Right forelimb (tissue), 1 donor: ENCODE measurements around the gene HS3ST5.
"Not testable (repeated sequence)": the region's sequence is repeated elsewhere in the genome, so short reads cannot be mapped to it uniquely, and the experiment has no call there.

Source experiments
- DNase-seq: peaks from one replicate; pipeline ENCODE4 v3.0.0-alpha.2; 2018

Gene HS3ST5

DNA sequence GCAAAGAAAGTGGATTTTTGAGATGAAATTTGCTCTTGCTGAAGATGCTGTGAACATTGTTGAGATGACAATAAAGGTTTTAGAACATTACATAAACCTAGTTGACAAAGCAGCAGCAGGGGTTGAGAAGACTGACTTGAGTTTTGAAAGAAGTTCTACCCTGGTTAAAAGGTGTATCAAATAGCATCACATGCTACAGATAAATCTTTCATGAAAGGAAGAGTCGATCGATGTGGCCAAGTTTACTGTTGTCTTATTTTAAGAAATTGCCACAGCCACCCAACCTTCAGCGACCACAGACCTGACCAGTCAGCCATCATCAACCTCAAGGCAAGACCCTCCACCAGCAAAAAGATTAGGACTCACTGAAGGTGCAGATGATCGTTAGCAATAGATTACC is 155.3 kb downstream of the HS3ST5 start:
- no peak for DNase-seq

- DNase-seq: no peak
Observed at GRCh38 chr6:114181664-114182063, 161.2 kb downstream of the HS3ST5 start.

DNA sequence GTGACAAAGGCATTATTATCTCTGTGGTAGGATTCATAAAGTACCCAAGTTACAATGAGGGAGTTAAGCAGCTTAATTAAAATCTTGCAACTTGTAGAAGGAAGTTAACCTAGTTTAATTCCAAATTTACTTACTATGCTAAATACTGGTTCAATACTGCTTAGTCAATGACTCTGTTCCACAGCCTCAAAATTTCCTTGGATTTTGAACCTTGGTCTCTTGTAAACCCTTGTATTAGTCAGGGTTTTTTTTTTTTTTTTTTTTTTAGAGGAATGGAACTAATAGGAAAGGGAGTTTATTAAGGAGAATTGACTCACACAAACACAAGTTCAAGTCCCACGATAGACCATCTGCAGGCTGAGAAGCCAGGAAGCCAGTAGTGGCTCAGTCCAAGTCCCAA is 163.4 kb downstream of the HS3ST5 start:
- no peak for DNase-seq

- DNase-seq: no peak
Observed at GRCh38 chr6:114176726-114177125, 166.1 kb downstream of the HS3ST5 start.

DNA sequence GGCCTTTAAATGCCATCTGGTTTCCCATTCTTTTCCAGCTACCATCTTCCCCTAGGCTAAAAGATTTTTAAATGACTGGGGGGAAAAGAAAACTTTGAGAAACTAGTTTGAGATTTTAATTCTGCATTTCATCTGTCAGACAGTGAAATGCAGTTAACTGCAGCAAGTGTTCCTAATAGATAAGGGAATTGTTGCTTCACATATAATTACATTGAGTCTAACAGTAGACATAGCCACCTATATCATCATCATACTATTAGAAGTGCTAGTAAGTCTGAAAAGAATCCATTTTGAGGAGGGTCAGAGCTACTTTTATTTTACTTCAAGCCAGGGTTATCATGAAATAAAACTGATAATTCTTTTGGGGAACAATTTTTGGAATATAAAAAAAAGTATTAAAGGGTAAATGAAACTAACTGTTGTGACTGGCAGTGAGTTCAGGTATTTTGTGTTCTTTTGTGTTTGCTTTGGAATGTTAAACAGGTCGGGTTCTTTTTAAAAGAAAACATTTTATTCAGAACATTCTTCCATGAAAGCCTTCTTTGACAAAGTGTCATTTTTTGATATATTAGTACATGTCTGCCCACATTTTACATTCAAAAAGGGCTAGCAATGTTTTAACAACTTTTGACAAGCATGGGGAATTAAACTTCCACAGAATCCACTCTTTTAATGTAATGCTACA is 170.1 kb downstream of the HS3ST5 start:
- DNase-seq: no peak

GRCh38 chr6:114171473-114171872 is 171.3 kb downstream of the HS3ST5 start:
- DNase-seq: no peak

DNA sequence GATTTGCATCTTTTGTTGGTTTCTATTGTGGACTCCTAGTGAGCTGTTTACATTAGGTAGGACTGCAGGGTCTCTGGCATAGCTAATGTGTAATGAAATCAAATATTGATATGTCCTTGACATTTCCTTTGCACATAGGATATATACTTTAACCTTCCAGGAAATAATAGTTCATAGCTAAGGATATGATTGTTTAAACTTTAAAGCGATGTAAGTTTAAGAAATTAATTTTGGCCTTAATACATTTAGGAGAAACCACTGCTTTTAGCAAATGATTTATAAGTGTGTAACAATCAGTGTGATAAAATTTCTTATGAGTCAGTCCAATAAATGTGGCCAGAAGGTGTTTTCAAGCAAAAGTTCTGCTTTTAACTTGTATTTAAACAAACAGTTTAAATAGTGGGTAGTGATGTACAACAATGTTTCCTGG is 171.8 kb downstream of the HS3ST5 start:
- no peak for DNase-seq

GRCh38 chr6:114170372-114170771 is 172.5 kb downstream of the HS3ST5 start:
- no peak for DNase-seq

GRCh38 chr6:114169763-114170162 is 173.1 kb downstream of the HS3ST5 start:
- no peak for DNase-seq

DNA sequence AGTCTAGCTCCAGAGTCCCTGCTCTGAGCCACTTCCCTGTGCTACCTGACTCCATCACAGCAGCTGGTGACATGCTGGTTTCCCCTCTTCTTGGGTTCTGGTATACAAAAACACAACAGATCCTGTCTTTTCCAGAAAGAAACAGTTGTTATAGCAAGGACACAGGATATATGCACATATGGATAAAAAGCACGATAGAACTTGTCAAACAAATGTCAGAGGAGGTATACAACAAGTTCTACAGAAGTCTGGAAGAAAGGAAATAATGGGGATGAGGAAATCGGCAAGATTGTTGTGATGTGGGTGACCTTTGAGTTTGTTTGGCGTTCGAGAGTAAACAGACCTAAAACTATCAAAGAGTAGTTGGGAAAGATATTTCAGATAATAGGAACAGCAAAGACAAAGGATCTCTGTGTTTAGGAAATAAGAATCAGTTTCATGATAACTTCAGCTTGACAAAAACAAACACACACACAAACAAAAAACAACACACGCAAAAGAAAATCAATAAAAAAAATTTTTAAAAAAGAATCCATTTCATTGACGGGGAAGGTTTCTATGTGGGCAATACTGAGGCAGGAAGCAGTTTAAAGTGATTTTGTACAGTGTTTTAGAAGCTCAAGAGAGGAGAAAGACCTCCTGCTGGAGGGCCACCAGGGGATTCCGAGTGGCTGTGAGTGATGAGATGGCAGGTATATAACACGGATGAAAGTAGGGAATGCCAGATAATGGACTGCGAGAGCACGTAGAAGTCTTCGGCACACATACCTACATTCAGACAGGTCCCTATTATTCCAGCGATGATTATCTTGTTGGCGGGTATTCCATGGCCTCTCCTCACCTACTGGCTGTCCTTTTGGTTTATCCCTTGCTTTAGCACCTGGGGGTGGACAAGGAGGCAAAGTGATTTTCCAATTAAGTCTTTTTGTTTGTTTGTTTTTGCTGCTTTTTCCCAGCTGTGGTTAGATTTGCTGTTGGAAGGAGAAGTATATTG is 174.9 kb downstream of the HS3ST5 start:
- DNase-seq: no peak

DNA sequence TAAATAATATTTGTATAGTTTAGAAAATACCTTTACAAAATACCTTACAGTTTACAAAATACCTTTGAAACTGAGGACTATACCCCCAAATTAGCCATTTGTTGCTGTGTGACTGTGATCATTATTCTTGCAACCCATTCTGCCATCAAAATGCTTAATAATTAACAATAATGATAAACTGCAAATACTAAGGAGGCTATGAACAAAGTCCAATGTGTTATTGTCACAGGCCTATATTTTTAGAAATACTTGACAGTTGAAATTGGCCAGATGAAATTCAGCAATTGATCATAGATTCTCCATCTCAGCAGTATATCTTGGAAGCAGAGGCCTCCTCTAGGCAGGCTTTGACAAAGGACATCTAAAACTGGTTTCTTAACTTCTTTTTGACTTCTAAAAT is 178.6 kb downstream of the HS3ST5 start:
- DNase-seq: no peak

- DNase-seq: no peak
Observed at GRCh38 chr6:114162691-114163347, 180.0 kb downstream of the HS3ST5 start.

DNA sequence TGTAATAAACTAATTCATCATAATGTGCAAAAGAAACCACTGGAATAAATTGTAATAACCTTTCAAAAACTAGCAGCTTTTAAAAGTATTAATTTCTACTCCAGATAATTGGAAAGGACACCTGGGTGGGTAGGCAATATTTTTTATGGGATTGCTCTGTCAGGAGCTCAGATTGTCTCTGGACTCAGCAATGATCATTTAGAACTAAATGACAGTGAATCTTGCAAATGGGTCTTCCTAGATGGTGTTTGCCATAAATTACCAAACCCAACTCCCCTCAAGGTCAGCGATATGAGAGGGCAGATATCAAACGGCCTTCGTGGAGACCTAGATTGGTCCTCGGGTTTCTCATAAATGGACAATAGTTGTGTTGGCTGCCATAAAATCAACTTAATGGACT is 181.9 kb downstream of the HS3ST5 start:
- DNase-seq: no peak

GRCh38 chr6:114159727-114160126 is 183.1 kb downstream of the HS3ST5 start:
- no peak for DNase-seq

DNA sequence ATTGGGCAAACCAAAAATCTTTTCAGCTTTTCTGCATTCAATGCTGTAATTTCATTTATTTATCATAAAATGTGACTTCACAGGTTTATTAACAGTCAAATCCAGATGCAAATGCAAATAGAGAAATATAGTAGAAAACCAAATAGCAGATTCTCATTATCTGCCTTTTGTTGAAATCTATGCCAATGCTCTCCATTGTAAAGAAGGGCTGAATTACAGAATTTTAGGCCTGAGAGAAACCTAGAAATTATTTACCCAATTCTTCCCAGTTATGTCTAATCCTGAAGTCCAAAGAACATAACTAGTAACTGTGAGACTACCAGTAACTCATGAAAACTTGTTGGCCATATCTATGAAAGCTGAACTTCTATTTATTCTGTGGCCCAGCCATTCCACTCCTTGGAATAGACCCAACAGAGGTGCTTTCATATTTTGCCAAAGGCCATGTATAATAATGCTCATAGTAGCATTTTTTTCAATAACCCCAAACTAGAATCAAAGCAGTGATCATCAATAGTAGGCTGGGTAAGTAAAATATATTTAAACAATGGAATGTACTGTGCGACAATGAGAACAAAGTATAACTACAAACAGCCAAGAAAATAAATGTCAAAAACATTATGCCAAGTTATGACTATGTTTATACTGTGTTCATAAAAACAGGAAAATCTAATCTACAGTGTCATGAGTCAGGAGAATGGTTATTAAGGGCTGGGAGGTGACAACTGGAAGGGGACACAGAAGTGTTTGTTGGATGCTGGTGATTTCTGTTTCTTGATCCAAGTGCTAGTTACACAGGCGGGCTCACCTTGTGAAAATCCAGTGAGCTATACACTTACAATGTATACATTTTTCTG is 183.8 kb downstream of the HS3ST5 start:
- DNase-seq: no peak

DNA sequence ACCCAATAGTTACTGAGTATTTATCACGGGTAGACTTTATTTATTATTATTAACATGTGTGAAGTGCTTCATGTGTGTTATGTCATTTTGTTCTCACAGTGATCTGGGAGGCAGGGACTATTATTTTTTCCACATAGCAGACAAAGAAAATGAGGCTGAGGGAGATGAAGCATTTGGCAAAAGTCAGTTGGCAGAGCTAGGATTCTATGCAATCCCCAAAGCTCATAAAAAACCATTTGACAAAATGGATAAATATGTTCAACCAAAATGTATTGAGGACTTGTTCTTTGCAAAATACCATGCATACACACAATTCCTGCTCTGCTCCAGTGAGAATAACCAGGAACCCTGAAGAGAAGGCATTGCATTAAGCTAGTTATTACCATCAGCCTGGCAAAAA is 184.4 kb downstream of the HS3ST5 start:
- DNase-seq: no peak

- DNase-seq: no peak
Observed at GRCh38 chr6:114157848-114158247, 185.0 kb downstream of the HS3ST5 start.

DNA sequence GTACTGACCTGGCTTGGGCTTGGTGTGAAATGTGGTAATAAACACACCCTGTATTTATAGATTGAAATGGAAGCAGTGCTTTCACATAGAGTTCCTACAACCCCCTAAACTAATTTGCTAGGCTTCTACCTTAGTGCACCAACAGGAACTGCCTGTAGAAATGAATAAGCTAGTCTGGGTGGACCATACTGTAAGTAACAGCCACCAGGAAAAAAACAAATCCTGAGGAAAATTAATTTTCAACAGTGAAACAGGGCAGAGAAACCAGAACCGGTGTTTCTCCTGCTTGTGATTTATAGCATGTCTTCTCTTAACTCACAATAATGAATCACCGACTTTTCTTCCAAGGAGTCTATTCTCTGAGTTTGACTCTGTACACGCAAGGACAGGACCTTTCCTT is 187.1 kb downstream of the HS3ST5 start:
- DNase-seq: no peak

- DNase-seq: no peak
Observed at GRCh38 chr6:114154812-114155211, 188.0 kb downstream of the HS3ST5 start.

- no peak for DNase-seq
Observed at GRCh38 chr6:114153448-114153847, 189.4 kb downstream of the HS3ST5 start.

DNA sequence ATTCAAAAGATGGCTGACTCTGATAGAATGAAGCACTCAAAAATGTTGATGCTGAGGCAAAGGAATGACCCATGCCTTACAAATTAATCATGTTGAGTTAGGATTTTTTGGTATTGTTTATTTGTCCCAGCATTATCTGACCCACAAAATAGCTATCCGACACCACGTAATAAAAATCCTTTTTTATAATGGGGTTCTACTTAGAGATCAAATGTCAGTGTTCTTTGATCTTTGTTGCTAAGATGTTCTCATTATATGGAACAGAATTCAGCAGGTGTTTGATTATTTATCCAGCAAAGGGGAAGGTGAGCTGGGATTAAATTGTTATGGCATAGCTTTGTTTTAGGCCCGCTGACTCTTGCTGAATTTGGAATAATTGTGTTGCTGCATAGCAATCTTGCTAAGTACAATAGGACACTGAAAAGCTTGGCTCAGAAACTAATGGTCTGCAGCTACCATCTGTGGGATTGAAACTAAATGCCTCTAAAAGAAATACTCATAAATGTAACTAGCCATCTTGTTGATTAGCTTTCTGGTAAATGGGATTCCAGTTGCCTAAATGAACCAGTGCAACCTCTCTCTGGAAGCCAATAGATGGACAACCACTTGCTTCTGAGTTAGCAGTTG is 191.6 kb downstream of the HS3ST5 start:
- DNase-seq: no peak

GRCh38 chr6:114149182-114149581 is 193.6 kb downstream of the HS3ST5 start:
- DNase-seq: not testable (repeated sequence)
